HUES6 (cell line): Measurements from ENCODE around the gene CIRBP.
"Not testable (repeated sequence)": the region's sequence is repeated elsewhere in the genome, so short reads cannot be mapped to it uniquely, and the experiment has no call there.

ENCODE experiments used
- H3K27ac ChIP-seq: 2 replicates; pipeline ENCODE4 v1.7.0; 2013; ENCODE audit warnings: low read depth, mild to moderate bottlenecking, low read length, inconsistent platforms
- H3K27me3 ChIP-seq: 2 replicates; pipeline ENCODE4 v1.6.1; 2013; ENCODE audit warnings: low read length; ENCODE audit not compliant: control insufficient read depth, insufficient read depth
- H3K36me3 ChIP-seq: 2 replicates; pipeline ENCODE4 v1.6.1; 2013; ENCODE audit warnings: low read length; ENCODE audit not compliant: control insufficient read depth, insufficient read depth
- H3K4me1 ChIP-seq: 2 replicates; pipeline ENCODE4 v1.6.1; 2013; ENCODE audit warnings: low read length; ENCODE audit not compliant: control insufficient read depth, insufficient read depth
- H3K4me3 ChIP-seq: 2 replicates; pipeline ENCODE4 v1.5.1; 2013; ENCODE audit warnings: low read depth, low read length
- H3K9ac ChIP-seq: one replicate; pipeline ENCODE4 v1.6.1; 2013; ENCODE audit warnings: mild to moderate bottlenecking, low read length
- H3K9me3 ChIP-seq: 2 replicates; pipeline ENCODE4 v1.6.1; 2013; ENCODE audit warnings: low read depth, low read length; ENCODE audit not compliant: control insufficient read depth, insufficient read depth

CIRBP gene

DNA sequence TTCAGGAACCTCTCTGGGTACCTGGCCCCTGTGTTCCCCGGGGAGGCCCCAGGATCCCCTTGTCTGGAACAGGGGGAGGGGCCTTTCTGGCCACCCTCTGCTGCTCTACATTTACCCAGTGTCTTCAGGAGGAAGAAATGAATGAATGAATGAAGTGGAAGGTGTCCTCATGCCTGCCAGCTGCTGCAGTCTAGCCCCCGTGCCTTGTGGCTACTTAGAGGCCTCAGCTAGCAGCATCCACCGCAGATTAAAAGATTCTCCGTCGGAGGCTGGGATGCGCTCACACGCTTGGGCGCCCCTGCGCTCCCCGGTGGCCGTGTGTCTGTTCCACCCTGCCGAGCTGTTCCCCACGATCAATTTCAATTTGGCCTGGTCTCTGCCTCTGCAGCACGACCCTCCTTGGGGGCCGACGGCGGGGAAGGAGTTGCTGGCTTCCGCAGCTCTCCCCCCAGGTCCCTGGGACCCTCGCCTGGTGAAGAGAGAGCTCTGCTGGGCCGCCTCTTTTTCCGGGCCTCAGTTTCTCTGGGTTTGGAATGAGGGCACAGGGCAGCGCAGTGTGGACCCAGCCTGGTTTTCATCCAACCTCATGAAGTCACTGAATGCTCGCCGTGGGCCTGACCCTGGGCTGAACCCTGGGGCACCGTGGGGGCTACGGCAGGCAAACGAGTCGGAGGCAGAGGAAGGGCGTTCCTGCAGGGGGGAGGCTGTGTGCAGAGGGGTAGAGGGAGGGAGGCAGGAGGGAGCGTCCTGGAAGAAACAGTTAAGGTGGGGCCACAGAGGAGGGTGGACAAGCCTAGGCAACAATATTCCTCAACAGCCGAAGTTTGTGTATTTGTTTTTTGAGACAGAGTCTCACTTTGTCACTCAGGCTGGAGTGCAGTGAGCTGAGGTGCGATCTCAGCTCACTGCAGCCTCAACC, 44.8 kb downstream of the CIRBP start:
- Histone ChIP-seq H3K4me3 (no peak overlapping the region), H3K27me3 (peaks cover 21% of the 10 kb centered on the region), H3K4me1 (no peaks in the 10 kb centered on the region), H3K36me3 (no peaks in the 10 kb centered on the region), H3K9me3 (no peaks in the 10 kb centered on the region), H3K27ac (no peak overlapping the region), H3K9ac (no peak overlapping the region)

DNA sequence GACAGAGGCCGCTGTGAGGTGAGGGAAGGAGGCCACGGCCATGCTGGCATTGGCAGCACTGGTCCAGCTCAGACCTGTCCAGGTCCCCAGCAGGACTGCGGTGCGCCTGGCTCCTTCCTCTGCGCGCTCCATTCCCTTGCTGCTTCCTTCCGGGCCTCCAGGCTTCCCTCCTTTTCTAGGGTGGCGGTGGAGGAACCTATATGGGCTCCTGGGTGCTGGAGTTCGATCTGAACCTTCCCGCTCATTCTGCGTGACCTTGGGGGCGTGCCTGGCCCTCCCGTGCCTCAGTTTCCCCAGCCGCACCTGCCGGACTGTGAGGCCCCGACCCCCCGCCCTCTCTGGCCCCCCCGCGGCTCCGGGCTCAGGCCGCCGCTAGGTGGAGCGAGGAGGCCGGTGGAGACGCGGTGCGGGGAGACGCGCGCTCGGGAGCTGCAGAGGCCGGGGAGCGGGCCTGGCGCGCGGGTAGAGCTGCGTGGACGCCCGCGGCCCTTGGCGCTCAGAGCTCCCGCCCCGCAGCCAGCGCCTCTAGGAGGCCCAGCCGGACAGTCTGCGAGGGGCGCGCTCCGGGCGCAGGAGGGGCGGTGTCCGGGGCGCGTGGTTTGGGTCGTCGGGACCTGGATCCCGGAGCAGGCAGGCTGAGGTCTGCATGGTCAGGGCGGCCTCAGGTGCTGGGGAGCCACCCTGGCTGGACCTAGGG, 46.5 kb downstream of the CIRBP start:
- no peaks in the 10 kb centered on the region for H3K9me3 ChIP-seq
- no peaks in the 10 kb centered on the region for H3K4me1 ChIP-seq
- H3K27me3 ChIP-seq, result peaks cover 21% of the 10 kb centered on the region
- no peak overlapping the region for H3K27ac ChIP-seq
- H3K36me3 ChIP-seq, result no peaks in the 10 kb centered on the region
- no peak overlapping the region for H3K9ac ChIP-seq
- H3K4me3 ChIP-seq, result peak overlapping the region; percentile 52

DNA sequence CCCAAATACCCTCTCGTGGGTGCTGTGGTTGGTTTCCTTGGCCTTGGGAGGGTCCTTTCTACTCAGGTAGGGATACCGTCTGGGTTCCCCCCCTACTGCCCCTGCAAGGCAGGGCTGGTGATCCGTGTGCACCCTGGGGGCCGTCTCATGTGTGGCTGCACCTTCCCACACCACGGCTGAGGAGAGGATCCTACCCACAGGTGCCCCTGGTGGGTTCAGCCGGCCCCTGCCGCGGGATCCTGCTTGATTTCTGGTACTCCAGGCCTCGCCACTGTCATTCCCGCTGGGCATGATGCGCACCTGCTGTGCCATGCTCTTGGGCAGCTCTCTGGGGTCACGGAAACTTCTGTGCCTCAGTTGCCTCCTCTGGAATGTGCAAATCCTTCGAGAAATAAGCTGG, 47.3 kb downstream of the CIRBP start:
- no peak overlapping the region for H3K27ac ChIP-seq
- no peaks in the 10 kb centered on the region for H3K36me3 ChIP-seq
- no peaks in the 10 kb centered on the region for H3K9me3 ChIP-seq
- no peak overlapping the region for H3K9ac ChIP-seq
- peaks cover 21% of the 10 kb centered on the region for H3K27me3 ChIP-seq
- no peak overlapping the region for H3K4me3 ChIP-seq
- H3K4me1 ChIP-seq, result no peaks in the 10 kb centered on the region

DNA sequence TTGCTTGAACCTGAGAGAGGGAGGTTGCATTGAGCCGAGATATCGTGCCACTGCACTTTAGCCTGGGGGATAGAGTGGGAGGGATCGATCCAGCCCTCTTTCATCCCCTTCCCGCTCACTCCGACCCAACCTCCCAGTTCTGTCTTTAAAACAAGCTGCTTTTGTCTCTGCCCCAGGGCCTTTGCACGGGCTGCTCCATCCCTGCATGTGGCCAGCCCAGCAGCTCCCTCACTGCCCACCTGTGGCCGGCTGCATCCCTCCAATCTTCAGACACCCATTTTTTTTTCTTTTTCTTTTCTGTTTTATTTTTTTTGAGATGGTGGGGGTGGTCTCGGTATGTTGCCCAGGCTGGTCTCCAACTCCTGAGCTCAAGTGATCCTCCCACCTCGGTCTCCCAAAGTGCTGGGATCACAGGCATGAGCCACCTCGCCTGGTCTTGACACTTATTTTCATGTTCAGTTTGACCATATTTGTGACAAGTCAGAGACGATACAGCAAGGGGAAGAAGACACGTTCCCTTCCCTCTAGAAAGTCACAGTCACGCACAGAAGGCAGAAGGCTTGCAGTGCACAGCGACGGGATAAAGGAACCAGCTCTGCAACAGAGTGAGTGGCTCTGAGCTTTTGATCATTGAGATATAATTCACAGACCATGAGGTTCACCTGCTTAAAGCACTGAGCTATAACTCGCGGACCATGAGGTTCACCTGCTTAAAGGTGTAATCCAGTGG, 48.3 kb downstream of the CIRBP start:
- Histone ChIP-seq H3K4me3 (no peak overlapping the region), H3K27me3 (peaks cover 22% of the 10 kb centered on the region), H3K9me3 (no peaks in the 10 kb centered on the region), H3K4me1 (no peaks in the 10 kb centered on the region), H3K27ac (no peak overlapping the region), H3K36me3 (no peaks in the 10 kb centered on the region), H3K9ac (no peak overlapping the region)

DNA sequence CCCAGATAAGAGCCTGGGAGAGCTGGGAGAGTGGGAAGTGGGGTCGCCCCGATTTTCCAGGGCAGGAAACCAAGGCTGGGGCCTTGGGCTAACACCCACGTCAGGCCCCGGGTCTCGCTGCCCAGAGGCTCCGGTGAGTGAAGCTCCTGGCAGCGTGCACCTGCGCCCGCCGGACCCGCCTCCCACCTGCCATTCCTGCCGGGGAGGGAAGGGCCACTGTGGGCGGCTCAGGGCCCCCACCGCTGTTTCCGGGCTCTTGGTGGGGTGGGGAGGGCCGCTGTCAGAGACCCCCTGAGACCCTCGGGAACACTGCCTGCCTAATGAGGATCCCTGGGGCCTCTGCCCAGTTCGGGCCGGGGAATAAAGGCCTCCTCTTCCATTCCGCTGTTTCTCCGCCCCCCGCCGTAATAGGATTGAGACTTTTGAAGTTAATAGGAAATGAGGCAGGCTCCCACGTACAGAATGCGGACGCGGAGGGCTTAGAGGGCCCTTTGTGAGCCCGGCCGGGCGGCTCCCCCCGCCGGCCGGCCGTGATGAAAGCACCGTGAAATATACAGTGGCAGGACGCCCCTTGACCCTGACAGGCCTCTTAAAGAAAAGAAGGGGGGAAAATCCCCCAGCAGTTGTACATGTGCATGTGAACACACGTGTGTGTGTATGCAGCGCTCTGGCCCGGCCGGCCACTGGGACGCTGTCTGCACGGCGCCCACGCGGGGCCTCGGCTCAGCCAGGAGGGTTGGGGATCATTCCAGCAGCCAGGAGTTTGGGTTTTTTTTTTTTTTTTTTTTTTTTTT, 49.7 kb downstream of the CIRBP start:
- no peak overlapping the region for H3K9ac ChIP-seq
- H3K4me3 ChIP-seq, result no peak overlapping the region
- H3K4me1 ChIP-seq, result no peaks in the 10 kb centered on the region
- H3K9me3 ChIP-seq, result no peaks in the 10 kb centered on the region
- H3K27me3 ChIP-seq, result peaks cover 25% of the 10 kb centered on the region
- H3K36me3 ChIP-seq, result no peaks in the 10 kb centered on the region
- no peak overlapping the region for H3K27ac ChIP-seq

DNA sequence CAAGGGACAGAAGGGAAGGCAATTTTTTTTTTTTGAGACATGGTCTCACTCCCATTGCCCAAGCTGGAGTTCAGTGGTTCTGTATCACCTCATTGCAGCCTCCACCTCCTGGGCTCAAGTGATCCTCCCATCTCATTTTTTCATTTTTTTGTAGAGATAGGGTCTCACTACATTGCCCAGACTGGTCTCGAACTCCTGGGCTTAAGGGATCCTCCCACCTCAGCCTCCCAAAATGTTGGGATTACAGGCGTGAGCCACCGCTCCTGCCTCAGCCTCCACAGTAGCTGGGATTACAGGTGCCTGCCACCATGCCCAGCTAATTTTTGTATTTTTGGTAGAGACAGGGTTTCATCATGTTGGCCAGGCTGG, 51.1 kb downstream of the CIRBP start:
- not testable (repeated sequence) for H3K9me3 ChIP-seq, H3K27ac ChIP-seq, H3K4me1 ChIP-seq, H3K4me3 ChIP-seq, H3K9ac ChIP-seq, H3K36me3 ChIP-seq
- H3K27me3 ChIP-seq, result peaks cover 26% of the 10 kb centered on the region

DNA sequence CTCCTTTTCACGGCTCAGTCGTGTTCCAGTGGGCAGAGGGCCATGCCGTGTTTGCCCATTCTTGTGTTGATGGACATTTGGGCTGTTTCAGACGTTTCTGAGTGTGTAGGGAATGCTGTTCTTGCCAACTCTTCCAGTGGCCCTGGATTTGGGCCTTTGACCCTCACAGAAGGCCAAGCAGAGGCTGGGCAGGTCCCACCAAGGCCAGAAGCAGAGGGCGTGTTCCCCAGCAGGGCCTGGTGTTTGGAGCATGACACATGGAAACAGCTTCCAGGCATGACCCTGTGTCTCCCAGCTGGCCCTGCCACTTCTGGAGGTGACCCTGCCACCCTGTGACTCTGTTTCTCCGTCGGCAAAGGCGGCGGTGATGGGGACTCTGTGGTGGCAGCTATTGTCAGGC, 52.4 kb downstream of the CIRBP start:
- H3K36me3 ChIP-seq, result no peaks in the 10 kb centered on the region
- H3K27me3 ChIP-seq, result peaks cover 14% of the 10 kb centered on the region
- H3K27ac ChIP-seq, result no peak overlapping the region
- no peak overlapping the region for H3K9ac ChIP-seq
- no peak overlapping the region for H3K4me3 ChIP-seq
- H3K9me3 ChIP-seq, result no peaks in the 10 kb centered on the region
- no peaks in the 10 kb centered on the region for H3K4me1 ChIP-seq

DNA sequence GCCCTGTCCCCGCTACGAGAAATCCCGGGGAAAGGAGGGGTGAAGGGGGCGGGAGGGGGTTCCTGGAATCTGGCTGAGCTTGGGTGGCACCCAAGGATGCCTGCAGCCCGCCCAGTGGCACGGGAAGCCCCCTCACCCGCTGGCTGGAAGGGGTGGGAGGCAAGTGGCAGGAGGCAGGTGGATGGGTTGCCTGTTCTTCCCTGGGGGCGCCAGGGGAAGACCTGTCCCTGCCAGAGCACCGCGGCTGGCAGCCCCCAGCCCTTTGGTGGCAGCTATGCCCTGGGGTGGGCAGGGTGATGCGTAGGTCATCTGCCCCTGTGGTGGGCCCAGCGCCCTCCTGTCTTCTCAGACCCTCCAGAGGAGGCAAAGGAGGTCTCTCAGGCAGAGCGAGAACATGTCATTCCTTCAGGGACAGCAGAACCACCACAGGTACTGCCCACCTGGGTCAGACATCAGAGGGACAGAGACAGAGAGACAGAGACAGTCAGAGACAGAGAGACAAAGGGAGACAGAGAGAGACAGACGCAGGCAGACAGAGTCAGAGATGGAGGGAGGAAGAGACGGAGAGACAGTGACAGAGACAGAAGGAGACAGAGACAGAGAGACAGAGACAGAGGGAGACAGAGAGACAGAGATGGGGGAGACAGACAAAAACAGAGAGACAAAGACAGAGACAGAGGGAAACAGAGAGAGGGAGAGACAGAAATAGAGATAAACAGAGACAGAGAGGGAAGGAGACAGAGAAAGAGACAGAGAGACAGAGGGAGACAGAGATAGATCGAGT, 53.3 kb downstream of the CIRBP start:
- Histone ChIP-seq H3K9me3 (no peaks in the 10 kb centered on the region), H3K4me1 (no peaks in the 10 kb centered on the region; the same call in 1 of the 2 replicates), H3K27ac (no peak overlapping the region), H3K36me3 (no peaks in the 10 kb centered on the region), H3K9ac (no peak overlapping the region), H3K4me3 (no peak overlapping the region), H3K27me3 (peaks cover 7% of the 10 kb centered on the region; the same call in 1 of the 2 replicates)

DNA sequence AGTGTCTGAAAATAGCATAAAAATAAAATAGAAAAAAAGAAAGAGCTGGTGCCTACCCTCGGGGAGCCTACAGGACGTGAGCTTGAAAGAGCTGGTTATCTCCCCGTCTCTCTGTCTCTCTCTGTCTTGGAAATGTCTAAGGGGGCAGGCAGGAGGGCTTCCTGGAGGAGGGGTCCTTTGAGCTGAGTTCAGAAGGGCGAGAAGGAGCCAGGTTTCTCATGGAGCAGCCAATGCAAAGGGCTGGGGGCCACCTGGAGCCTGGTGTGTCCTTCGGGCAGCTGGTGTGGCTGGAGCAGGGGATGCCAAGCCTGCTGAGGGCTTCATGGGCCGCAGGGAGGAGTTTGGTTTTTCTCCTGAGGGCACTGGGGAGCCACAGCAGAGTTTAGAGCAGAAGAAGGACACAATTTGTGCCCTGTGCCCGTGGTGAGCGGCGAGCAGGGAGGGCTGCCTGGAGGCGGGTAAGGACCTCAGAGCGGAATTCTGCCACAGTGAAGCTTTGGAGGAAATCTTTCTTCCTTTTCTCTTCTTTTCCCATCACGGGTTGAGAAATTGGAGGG, 55.2 kb downstream of the CIRBP start:
- no peaks in the 10 kb centered on the region for H3K36me3 ChIP-seq
- H3K4me3 ChIP-seq, result peak overlapping the region; percentile 57
- peak overlapping the region; percentile 63 for H3K9ac ChIP-seq
- 0 out of 2 replicates have a peak overlapping the region, but pooled peaks have one; percentile 45 for H3K27ac ChIP-seq
- peaks cover 7% of the 10 kb centered on the region; the same call in 1 of the 2 replicates for H3K27me3 ChIP-seq
- H3K9me3 ChIP-seq, result no peaks in the 10 kb centered on the region
- H3K4me1 ChIP-seq, result no peaks in the 10 kb centered on the region; the same call in 1 of the 2 replicates
